ENCODE data around the gene CRYBA2.

Gene CRYBA2

GRCh38 chr2:218998414-218999002 lies 5.3 kb upstream of the CRYBA2 start:
- no peak for DNase-seq

GRCh38 chr2:218997731-218998130 lies 4.5 kb upstream of the CRYBA2 start:
- no peak for DNase-seq

- DNase-seq, result no peak
Observed at GRCh38 chr2:218996937-218997336, 3.7 kb upstream of the CRYBA2 start.

- DNase-seq, result peak; percentile 76
Observed at GRCh38 chr2:218995972-218996711, 2.9 kb upstream of the CRYBA2 start.

- DNase-seq, result no peak
Observed at GRCh38 chr2:218995561-218995960, 2.3 kb upstream of the CRYBA2 start.

GRCh38 chr2:218992703-218993344 lies 398 bp downstream of the CRYBA2 start:
- no peak for DNase-seq

- no peak for DNase-seq
Observed at GRCh38 chr2:218992196-218992595, 1.0 kb downstream of the CRYBA2 start.

- DNase-seq, result no peak
Observed at GRCh38 chr2:218991674-218992168, 1.5 kb downstream of the CRYBA2 start.

GRCh38 chr2:218990612-218991011 lies 2.6 kb downstream of the CRYBA2 start:
- DNase-seq, result no peak

GRCh38 chr2:218990052-218990451 lies 3.2 kb downstream of the CRYBA2 start:
- no peak for DNase-seq

GRCh38 chr2:218988650-218989049 lies 4.6 kb downstream of the CRYBA2 start:
- no peak for DNase-seq

GRCh38 chr2:218988164-218988563 lies 5.1 kb downstream of the CRYBA2 start:
- DNase-seq, result no peak

GRCh38 chr2:218986148-218986761 lies 7.0 kb downstream of the CRYBA2 start:
- DNase-seq, result no peak

- no peak for DNase-seq
Observed at GRCh38 chr2:218985325-218986091, 7.7 kb downstream of the CRYBA2 start.

- DNase-seq, result no peak
Observed at GRCh38 chr2:218985021-218985324, 8.2 kb downstream of the CRYBA2 start, which contains the start of gene FEV. FEV (minus strand) TSS chr2:218985184; CDS start chr2:218985075, 109 bp downstream.

- no peak for DNase-seq
Observed at GRCh38 chr2:218984239-218985020, 8.8 kb downstream of the CRYBA2 start.

GRCh38 chr2:218983934-218984238 lies 9.3 kb downstream of the CRYBA2 start:
- DNase-seq, result no peak

GRCh38 chr2:218983263-218983933 lies 9.8 kb downstream of the CRYBA2 start:
- no peak for DNase-seq

- no peak for DNase-seq
Observed at GRCh38 chr2:218982586-218983262, 10.5 kb downstream of the CRYBA2 start.

- peak; percentile 2 for DNase-seq
Observed at GRCh38 chr2:218981881-218982585, 11.2 kb downstream of the CRYBA2 start.

Measured in inflammatory macrophage treated with lipopolysaccharide for 4 hours (primary cell).